Measurements from ENCODE around the gene EGR1. TPM values are rescaled to one million over a fixed set of nuclear protein-coding genes. Genes with fewer than 3 reads are reported as not detected.
A peak's percentile ranks its signal among the peaks of the same experiment; 100 is the strongest.

EGR1 gene
- polyA plus RNA-seq, 1 donor from 2014 or later: 32.3 TPM

DNA sequence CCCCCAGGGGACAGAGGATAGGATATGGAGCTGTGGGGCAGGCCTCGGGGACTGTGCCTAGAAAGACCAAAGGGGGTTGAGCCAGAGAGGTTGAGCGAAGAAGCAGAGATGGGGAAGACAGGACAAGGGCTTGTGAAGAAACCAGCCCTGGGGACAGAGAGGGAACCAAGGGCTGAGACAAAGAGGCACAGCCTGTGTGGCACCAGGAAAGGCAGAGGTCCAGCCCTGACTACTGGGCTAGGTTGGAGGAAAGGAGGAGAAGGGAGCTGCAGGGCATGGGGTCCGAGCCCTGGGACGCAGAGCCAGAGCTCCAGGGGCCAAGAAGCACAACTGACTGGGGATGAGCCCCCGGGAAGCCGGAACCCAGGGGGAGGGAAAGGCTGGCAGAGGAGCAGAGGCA, 17.2 kb upstream of the EGR1 start:
- Mint-ChIP-seq H3K4me3 (no peak overlapping the region), H3K27me3 (peaks cover 6% of the 10 kb centered on the region), H3K4me1 (peaks cover 3 to 5% (median 5%) of the 10 kb centered on the region in 3 donors), H3K27ac (no peak overlapping the region), H3K36me3 (no peaks in the 10 kb centered on the region), H3K9me3 (no peaks in the 10 kb centered on the region)

DNA sequence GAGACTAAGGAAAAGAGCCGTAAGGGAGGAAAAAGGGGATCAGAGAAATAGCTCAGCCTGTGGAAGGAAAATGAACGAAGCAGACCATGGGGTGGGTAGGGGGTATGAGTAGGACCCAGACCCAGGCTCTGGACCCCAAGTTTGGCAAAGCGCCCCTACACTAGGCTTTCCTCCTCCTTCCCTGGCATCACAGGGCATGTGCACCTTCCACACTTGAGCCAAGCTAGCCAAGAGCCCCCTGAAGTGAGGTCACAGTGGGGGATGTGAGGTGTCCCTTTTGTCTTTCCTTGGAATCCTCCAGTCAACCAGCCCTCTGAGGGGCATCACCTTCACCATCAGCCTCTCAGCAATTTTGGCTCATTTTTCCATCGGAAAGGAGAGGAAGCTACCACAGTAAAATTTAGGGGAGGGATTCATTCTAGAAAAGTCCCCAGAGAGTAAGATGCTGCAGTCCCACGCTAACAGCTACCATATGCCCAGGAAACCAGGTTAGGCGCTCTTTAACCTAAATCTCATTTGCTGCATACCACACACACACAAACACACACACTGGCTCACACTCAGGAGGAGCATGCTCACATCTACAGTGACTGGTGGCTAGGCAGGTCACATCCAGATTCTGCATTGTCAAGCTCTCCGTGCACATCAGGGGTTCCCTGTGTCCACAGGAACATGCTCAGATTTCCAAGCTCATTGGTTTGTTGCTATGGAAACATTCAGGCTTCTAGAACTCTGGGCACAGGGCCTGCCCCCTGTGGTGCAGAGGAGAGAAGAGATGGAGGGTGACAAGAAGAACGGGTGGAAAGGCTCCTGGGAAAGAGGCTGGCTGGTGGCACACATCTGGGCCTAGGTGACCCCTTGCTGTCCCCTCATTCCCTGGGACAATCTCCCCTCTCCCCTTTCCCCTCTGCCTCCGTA, 16.5 kb upstream of the EGR1 start:
- H3K27me3 Mint-ChIP-seq: peaks cover 6% of the 10 kb centered on the region
- no peaks in the 10 kb centered on the region for H3K36me3 Mint-ChIP-seq
- H3K4me3 Mint-ChIP-seq: no peak overlapping the region
- no peak overlapping the region for H3K27ac Mint-ChIP-seq
- H3K9me3 Mint-ChIP-seq: no peaks in the 10 kb centered on the region
- H3K4me1 Mint-ChIP-seq: peaks cover 3 to 5% (median 5%) of the 10 kb centered on the region in 3 donors

GRCh38 chr5:138449501-138450239, 15.6 kb upstream of the EGR1 start:
- no peaks in the 10 kb centered on the region for H3K36me3 Mint-ChIP-seq
- H3K4me1 Mint-ChIP-seq: peaks cover 3 to 5% (median 5%) of the 10 kb centered on the region in 3 donors
- H3K27me3 Mint-ChIP-seq: peaks cover 6% of the 10 kb centered on the region
- H3K9me3 Mint-ChIP-seq: no peaks in the 10 kb centered on the region
- H3K27ac Mint-ChIP-seq: peak overlapping the region in 1 of 3 donors; percentile 13
- H3K4me3 Mint-ChIP-seq: peak overlapping the region in 2 of 4 donors; percentile 47 to 72

DNA sequence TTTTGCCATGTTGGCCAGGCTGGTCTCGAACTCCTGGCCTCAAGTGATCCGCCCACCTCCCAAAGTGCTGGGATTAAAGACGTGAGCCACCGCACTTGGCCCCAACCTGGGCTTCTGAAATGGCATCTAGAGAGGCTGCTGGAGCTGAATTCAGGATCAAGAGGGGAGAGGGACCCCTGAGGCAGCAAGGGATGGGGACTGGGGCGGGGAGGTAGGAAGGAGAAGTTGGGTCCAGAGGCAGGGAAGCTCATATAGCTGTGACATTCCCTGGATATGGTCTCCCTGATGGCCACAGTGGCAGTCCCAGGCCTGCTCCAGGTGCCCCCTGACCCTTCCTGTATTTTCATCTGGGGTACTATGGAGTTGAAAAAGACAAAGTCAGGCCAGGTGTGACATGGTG, 14.3 kb upstream of the EGR1 start:
- Mint-ChIP-seq H3K27ac (no peak overlapping the region), H3K4me3 (no peak overlapping the region), H3K27me3 (peaks cover 6% of the 10 kb centered on the region), H3K9me3 (no peaks in the 10 kb centered on the region), H3K36me3 (no peaks in the 10 kb centered on the region), H3K4me1 (peaks cover 5 to 6% (median 5%) of the 10 kb centered on the region in 3 donors)

DNA sequence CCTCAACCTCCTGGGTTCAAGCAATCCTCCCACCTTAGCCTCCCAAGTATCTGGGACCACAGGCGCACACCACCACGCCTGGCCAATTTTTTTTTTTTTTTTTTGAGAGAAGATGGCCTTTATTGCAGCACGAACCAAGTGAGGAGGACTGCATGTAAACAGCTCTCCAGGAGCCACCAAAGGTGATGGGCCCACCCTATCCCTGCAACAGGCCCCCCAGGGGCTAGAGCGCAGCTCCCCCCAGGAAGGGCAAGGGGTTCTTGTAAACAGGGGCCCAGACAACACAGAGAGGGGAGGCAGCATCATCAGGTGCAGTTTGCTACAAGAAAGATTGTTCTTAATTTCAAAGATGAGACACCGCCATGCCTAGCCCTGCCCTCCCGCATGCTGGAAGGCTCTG, 12.6 kb upstream of the EGR1 start:
- H3K36me3 Mint-ChIP-seq: no peaks in the 10 kb centered on the region

DNA sequence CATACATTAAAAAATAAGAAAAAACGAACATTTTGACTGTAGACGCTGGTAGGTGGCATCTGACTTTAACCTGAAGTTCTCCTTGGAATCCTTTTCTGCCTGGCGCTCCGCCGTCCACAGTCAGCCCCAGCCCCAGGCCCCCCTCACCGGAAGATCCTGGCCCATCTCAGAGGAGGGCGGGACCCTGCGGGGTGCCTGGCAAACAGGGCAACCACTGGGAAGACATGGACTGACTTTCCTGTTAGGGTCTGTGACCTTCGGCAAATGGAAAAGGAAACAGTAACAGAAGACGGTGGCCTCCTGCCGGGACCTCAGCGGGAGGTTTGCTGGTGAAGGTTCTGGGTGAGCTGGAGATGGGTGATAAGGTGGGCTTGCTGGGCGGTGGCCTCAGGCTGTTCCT, 11.7 kb upstream of the EGR1 start:
- no peak overlapping the region for H3K4me3 Mint-ChIP-seq
- H3K4me1 Mint-ChIP-seq: peaks cover 5 to 8% (median 7%) of the 10 kb centered on the region in 3 donors
- H3K27me3 Mint-ChIP-seq: peaks cover 4% of the 10 kb centered on the region
- H3K36me3 Mint-ChIP-seq: no peaks in the 10 kb centered on the region
- H3K9me3 Mint-ChIP-seq: no peaks in the 10 kb centered on the region
- H3K27ac Mint-ChIP-seq: no peak overlapping the region

More for the DNA sequence above, 12.6 kb upstream of the EGR1 start:
- no peak overlapping the region for H3K4me3 Mint-ChIP-seq
- peaks cover 6% of the 10 kb centered on the region for H3K27me3 Mint-ChIP-seq
- H3K4me1 Mint-ChIP-seq: peaks cover 5 to 8% (median 5%) of the 10 kb centered on the region in 3 donors
- no peak overlapping the region for H3K27ac Mint-ChIP-seq
- no peaks in the 10 kb centered on the region for H3K9me3 Mint-ChIP-seq

DNA sequence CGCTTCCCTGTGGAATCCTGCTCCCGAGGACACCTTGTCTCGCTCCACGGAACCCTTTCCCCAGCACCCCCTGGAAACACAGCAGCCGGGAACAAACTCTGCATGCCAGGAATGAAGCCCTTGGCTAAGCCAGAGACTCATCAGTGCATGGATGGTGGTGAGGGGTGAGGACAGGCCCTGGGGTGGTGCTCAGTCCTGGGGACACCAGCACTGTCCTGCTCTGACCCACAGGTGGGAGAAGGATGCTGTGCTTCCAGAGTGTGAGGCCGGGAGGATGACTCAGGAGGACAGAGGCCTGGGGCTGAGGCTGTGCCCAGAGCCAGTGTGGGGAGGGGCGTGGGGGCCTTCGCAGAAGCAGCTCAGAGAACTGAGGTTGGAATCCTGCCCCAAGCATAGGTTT, 11.2 kb upstream of the EGR1 start:
- Mint-ChIP-seq H3K4me1 (peaks cover 8 to 12% (median 9%) of the 10 kb centered on the region in 3 donors), H3K36me3 (no peaks in the 10 kb centered on the region), H3K27ac (no peak overlapping the region), H3K9me3 (no peaks in the 10 kb centered on the region), H3K4me3 (no peak overlapping the region), H3K27me3 (peaks cover 4% of the 10 kb centered on the region)

- H3K27me3 Mint-ChIP-seq: peaks cover under 1% of the 10 kb centered on the region
- peak overlapping the region in 2 of 3 donors; percentile 14 to 37 for H3K27ac Mint-ChIP-seq
- peaks cover 12 to 14% (median 12%) of the 10 kb centered on the region in 3 donors for H3K4me1 Mint-ChIP-seq
- no peaks in the 10 kb centered on the region for H3K9me3 Mint-ChIP-seq
- no peaks in the 10 kb centered on the region for H3K36me3 Mint-ChIP-seq
- no peak overlapping the region for H3K4me3 Mint-ChIP-seq
Measured at GRCh38 chr5:138455232-138455930, 9.9 kb upstream of the EGR1 start.

- no peaks in the 10 kb centered on the region for H3K36me3 Mint-ChIP-seq
- peak overlapping the region in 2 of 3 donors; percentile 64 to 91 for H3K27ac Mint-ChIP-seq
- peaks cover 1% of the 10 kb centered on the region for H3K27me3 Mint-ChIP-seq
- H3K4me1 Mint-ChIP-seq: peaks cover 18 to 27% (median 19%) of the 10 kb centered on the region in 3 donors
- no peaks in the 10 kb centered on the region for H3K9me3 Mint-ChIP-seq
- H3K4me3 Mint-ChIP-seq: peak overlapping the region in 1 of 4 donors; percentile 66
Measured at GRCh38 chr5:138457531-138458275, 7.6 kb upstream of the EGR1 start.

DNA sequence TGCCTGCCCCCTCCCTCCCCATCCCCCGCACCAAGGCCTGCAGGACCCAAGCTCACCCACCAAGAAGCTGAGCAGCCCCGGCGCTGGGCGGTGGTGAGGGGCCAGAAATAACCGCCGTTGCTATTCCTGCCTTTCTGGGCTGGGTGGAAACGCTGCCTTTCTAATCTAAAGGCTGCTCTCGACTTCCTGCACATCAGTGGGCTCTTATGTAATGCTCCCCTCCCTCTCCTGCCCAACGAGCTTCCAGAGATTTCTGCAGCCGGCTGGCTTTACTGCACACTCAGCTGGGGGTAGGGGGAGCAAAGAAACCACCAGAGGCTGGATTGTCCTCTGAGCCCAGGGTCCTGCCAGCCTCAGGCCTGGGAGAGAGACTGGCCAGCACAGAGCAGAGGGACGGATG, 6.9 kb upstream of the EGR1 start:
- Mint-ChIP-seq H3K36me3 (no peaks in the 10 kb centered on the region), H3K4me1 (peaks cover 18 to 27% (median 19%) of the 10 kb centered on the region in 3 donors), H3K27me3 (peaks cover 1% of the 10 kb centered on the region), H3K4me3 (peak overlapping the region in 2 of 4 donors; percentile 28 to 66), H3K27ac (peak overlapping the region in 2 of 3 donors; percentile 76 to 83), H3K9me3 (no peaks in the 10 kb centered on the region)

DNA sequence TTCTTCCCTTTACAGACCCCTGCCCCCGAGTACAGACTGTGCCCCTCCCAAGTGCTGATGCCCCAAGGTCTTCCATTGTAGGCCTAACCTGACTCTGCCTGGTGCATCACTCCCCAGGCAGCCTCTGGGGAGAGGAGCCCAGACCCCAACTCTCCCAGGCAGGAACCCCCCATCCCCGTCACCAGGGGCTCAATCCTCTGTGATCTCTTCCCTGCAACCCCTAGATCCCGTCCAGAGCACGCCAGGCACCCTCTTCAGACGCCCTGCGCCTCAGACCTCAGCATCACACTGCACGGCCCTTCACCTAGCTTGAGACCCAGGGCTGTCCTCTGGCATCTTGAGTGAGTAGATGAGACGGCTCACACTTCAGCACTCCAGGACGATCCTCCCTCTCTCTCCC, 6.4 kb upstream of the EGR1 start:
- peaks cover 1% of the 10 kb centered on the region for H3K27me3 Mint-ChIP-seq
- H3K9me3 Mint-ChIP-seq: no peaks in the 10 kb centered on the region
- peaks cover 18 to 27% (median 19%) of the 10 kb centered on the region in 3 donors for H3K4me1 Mint-ChIP-seq
- peak overlapping the region; percentile 16 to 83 (median 76) for H3K27ac Mint-ChIP-seq
- no peaks in the 10 kb centered on the region for H3K36me3 Mint-ChIP-seq
- peak overlapping the region; percentile 5 to 86 (median 57) for H3K4me3 Mint-ChIP-seq

DNA sequence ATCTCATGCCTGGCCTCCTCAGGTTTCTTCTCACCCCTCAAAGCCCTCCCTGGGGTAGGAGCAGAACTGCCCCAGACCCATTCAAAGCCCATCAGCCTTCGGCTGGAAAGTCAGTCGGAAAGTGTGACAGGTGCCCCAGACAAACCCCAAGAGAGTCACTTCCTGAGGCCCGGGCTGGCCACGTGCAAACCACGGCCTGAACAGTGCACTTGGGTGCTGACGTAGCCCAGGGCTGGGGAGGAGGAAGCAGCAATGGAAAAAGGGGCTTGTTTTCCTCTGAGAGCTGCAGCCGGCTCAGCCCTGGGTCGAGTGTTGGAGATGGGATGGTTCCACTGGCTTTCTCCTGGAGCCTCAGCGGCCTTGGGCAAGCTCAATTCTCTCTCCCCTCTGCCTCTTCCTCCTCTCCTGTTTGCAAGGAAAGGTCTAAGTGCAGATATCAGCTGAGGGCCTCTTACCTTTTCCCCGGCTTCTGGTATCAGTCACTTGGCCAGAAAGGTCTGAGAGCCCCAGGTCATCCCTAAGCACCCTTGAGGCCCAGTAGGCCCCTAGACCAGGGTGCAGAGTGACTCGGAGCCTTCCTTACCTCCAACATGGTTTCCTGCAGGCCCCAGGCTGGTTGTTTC, 5.9 kb upstream of the EGR1 start:
- Mint-ChIP-seq H3K4me3 (peak overlapping the region in 3 of 4 donors; percentile 5 to 86 (median 82)), H3K27me3 (peaks cover 1% of the 10 kb centered on the region), H3K9me3 (no peaks in the 10 kb centered on the region), H3K4me1 (peaks cover 18 to 27% (median 19%) of the 10 kb centered on the region in 3 donors), H3K36me3 (no peaks in the 10 kb centered on the region), H3K27ac (peak overlapping the region; percentile 50 to 83 (median 76))

DNA sequence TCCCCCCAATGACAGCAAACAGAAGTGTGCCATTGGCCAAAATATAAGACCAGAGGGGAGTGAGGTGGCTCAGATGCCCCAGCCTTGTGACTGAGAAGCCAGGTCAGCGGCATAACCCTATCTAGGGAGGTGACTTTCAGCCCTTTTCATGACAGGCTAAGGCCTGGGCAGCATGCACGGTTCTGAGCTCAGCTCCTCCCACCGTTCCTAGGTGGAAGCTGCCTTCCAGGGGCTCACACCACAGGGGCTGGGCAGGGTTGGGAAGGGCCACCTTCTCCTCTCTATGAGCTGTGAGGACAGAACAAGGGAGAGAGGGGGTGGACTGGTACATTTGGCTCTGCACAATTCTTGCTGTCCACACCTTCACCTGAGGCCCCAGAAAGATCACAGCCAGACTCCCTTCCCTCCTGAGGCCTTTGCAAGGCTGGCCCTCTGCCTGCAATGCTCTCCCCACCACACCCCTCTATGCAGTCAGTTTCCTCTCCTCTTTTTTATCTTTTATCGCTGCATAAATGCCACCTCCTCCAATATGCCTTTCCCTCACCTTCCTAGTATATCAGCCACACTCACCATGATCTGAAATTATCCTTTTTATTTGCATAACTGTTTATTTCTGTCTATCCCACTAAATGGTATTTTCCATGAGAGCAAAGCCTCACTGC, 5.1 kb upstream of the EGR1 start:
- H3K36me3 Mint-ChIP-seq: no peaks in the 10 kb centered on the region
- no peaks in the 10 kb centered on the region for H3K9me3 Mint-ChIP-seq
- peak overlapping the region in 2 of 3 donors; percentile 57 to 64 for H3K27ac Mint-ChIP-seq
- H3K27me3 Mint-ChIP-seq: peaks cover 1% of the 10 kb centered on the region
- H3K4me3 Mint-ChIP-seq: peak overlapping the region in 2 of 4 donors; percentile 23 to 87
- peaks cover 18 to 27% (median 19%) of the 10 kb centered on the region in 3 donors for H3K4me1 Mint-ChIP-seq

Measured in IgD-negative memory B cell (primary cell).